Skeletal muscle tissue (tissue), 4 donors: ENCODE measurements around the gene CDK18. TPM values are rescaled to one million over a fixed set of nuclear protein-coding genes. Genes with fewer than 3 reads are reported as not detected.

Experiments used
- H3K27ac ChIP-seq: one replicate; pipeline ENCODE4 v1.7.0; 2013; ENCODE audit warnings: mild to moderate bottlenecking, low read depth, low read length, inconsistent platforms
- H3K27me3 ChIP-seq, 3 donors: one replicate each; pipeline ENCODE4 v1.7.0; 2013; ENCODE audit warnings: low read length in 3 of 3; ENCODE audit not compliant: control insufficient read depth in 3 of 3, insufficient read depth in 3 of 3
- H3K36me3 ChIP-seq, 3 donors: one replicate each; pipeline ENCODE4 v1.7.0; 2013; ENCODE audit warnings: low read length in 3 of 3; ENCODE audit not compliant: control insufficient read depth in 3 of 3, insufficient read depth in 3 of 3
- H3K4me1 ChIP-seq, 3 donors: one replicate each; pipeline ENCODE4 v1.7.0; 2013; ENCODE audit warnings: low read length in 3 of 3, mild to moderate bottlenecking in 3 of 3; ENCODE audit not compliant: control insufficient read depth in 3 of 3, insufficient read depth in 3 of 3
- H3K4me3 ChIP-seq, 3 donors: one replicate each; pipeline ENCODE4 v1.7.0; 2013; ENCODE audit warnings: low read length in 3 of 3
- H3K9ac ChIP-seq, 3 donors: one replicate each; pipeline ENCODE4 v1.7.0; 2013; ENCODE audit warnings: low read length in 3 of 3, mild to moderate bottlenecking in 3 of 3, moderate library complexity in 2 of 3, low read depth in 1 of 3
- H3K9me3 ChIP-seq, 3 donors: one replicate each; pipeline ENCODE4 v1.7.0; 2013; ENCODE audit warnings: low read length in 3 of 3; ENCODE audit not compliant: control insufficient read depth in 3 of 3
- total RNA-seq: library from RNA; depleted of rRNA; stranded (reverse); fragments of >200 nt; gene quantifications from one replicate; pipeline ENCODE4 v1.2.3, GENCODE V29; 2014
- donor health status: Osteomylitis.

The CDK18 gene
- total RNA-seq, 1 donor from 2014 or later, result 3.7 TPM

DNA sequence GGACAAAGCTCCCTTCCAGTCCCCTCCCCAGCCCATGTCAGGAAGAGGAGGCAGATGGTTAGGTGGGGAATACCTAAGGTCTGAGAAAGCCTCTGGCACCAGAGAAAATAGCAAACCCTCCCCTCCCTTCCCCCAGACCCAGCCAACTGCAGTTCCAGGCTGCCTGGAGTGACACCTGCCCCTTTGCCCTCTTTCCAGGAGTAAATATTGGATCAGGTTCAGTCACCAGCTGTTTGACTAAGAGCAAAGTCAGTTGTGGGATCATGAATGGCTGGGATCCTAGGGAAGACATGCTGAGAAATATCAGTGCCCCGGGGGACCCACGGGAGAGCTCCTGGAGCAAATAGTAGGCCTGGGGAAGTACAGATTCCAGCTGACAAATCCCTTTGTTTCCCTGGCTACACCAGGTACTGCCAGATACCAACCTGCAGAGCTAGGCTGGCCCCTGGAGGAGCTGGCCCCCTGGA, 12.2 kb upstream of the CDK18 start:
- Histone ChIP-seq H3K27me3 (peaks cover 0 to 39% (median 6%) of the 10 kb centered on the region in 3 donors), H3K36me3 (no peaks in the 10 kb centered on the region), H3K27ac (no peak overlapping the region), H3K9me3 (no peaks in the 10 kb centered on the region), H3K4me1 (peaks cover 18 to 23% (median 20%) of the 10 kb centered on the region in 3 donors), H3K4me3 (no peak overlapping the region), H3K9ac (no peak overlapping the region)

- H3K9ac ChIP-seq, result no peak overlapping the region
- no peak overlapping the region for H3K27ac ChIP-seq
- no peak overlapping the region for H3K4me3 ChIP-seq
- no peaks in the 10 kb centered on the region for H3K9me3 ChIP-seq
- H3K4me1 ChIP-seq, result peaks cover 18 to 23% (median 20%) of the 10 kb centered on the region in 3 donors
- H3K27me3 ChIP-seq, result peaks cover 0 to 38% (median 6%) of the 10 kb centered on the region in 3 donors
- no peaks in the 10 kb centered on the region for H3K36me3 ChIP-seq
These were observed 11.7 kb upstream of the CDK18 start for GRCh38 chr1:205492774-205493173.

DNA sequence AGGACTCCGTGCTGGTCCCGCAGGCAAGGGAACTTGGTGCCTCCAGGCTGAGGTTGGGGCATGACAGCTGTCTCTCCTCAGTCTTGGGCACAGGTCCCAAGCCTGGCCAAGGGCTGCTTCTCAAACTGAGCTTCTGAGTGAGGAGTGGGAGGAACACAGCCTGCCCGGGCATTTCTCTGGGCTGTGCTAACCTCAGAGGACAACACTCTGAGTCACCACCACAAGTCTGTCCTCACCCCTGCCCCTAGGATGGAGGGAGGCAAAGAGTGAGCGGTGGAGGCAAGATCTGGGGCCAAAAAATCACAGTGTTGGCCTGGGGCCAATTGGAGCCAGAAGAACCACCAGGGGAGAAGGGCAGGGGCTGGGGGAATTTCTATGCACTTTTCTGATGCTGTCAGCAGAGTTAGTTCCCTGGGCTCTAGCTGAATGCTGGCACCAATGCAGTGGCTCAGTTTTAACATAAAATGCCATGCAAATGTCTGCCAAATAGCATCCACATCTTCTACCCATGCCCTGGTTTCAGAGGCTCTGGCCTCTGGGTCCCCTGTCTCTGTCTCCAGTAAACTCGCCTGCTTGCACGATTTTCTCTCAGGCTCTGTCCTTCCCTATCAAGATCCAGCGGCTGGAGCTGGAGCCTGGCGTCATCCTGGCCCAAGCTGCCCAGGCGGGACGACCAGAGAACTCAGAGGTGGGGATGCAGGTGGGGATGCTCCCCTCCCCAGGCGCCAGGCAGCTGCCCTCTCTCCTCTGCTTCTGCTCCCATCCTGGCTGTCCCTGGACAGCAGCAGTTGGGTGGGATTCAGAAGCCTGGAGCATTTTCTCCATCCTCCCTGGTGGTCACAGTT, 11.0 kb upstream of the CDK18 start:
- H3K9ac ChIP-seq, result no peak overlapping the region
- H3K4me1 ChIP-seq, result peaks cover 18 to 23% (median 20%) of the 10 kb centered on the region in 3 donors
- peaks cover 0 to 32% (median 6%) of the 10 kb centered on the region in 3 donors for H3K27me3 ChIP-seq
- no peaks in the 10 kb centered on the region for H3K9me3 ChIP-seq
- H3K27ac ChIP-seq, result no peak overlapping the region
- no peaks in the 10 kb centered on the region for H3K36me3 ChIP-seq
- H3K4me3 ChIP-seq, result no peak overlapping the region

DNA sequence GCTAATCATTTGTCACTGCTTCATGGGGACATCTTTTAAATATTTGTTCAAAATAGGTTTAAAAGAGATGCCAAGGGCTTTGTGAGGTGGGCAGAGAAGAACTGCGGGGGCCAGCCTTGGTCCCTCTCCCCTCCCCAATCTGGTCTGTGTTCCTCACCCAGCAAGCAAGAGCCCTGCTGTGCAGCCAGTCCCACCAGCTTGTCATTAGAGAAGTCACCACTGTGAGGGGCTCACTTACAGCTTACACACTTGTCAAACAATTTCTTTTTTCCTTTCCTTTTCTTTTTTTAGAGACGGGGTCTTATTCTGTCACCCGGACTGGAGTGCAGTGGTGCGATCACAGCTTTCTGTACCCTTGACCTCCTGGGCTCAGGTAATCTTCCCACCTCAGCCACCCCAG, 10.4 kb upstream of the CDK18 start:
- Histone ChIP-seq H3K4me1 (peaks cover 18 to 23% (median 20%) of the 10 kb centered on the region in 3 donors), H3K4me3 (no peak overlapping the region), H3K9me3 (no peaks in the 10 kb centered on the region), H3K9ac (no peak overlapping the region), H3K36me3 (no peaks in the 10 kb centered on the region), H3K27me3 (peaks cover 0 to 32% (median 4%) of the 10 kb centered on the region in 3 donors), H3K27ac (no peak overlapping the region)

DNA sequence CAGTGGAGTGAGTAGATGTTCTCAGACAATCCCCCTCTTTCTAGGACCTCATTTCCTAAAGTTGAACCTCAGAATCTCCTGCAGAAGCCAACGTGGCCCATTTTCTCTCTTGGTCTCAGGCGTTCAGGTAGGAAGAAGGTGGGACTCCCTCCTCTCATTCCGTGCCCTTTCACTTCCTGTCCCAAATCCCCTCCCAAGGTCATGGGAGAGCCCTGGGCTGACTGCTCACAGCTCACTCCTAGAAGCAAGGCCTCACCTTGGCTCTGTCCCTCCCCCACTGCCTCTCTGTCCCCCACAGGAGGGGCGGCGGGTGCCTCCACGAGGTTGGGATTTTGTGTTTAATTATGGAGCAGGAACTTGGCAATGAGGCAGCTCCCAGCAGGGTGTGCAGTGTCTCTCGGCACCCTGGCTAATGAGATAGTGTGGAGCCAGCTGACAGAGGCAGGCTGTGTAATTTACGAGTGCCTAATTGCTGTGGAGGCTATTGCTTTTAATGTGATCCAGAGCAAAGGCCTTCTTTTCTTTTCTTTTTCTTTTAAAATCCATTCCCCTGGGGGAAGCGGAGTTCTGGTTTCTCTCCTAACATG, 9.1 kb upstream of the CDK18 start:
- H3K4me1 ChIP-seq, result peaks cover 18 to 23% (median 20%) of the 10 kb centered on the region in 3 donors
- no peak overlapping the region for H3K4me3 ChIP-seq
- no peak overlapping the region for H3K9ac ChIP-seq
- H3K9me3 ChIP-seq, result no peaks in the 10 kb centered on the region
- H3K27me3 ChIP-seq, result peaks cover 0 to 32% (median 0%) of the 10 kb centered on the region in 3 donors
- H3K36me3 ChIP-seq, result no peaks in the 10 kb centered on the region
- no peak overlapping the region for H3K27ac ChIP-seq

DNA sequence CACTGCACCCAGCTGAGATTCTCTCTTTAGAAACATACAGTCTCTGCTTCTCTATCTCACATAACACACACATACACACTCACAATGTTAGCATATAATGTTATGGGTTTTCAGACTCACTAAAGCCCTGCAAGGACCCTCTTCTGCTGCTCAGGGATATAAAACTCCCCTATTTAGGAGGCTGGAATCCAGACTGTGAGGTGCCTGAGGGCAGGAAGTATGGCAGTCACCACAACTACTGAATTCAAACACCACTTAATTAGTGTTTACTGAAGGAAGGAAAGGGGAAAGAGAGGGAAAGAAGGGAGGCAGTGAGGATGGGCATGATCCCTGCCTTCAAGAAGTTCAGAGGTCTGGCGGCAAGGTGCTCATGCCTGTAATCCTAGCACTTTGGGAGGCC, 7.8 kb upstream of the CDK18 start:
- Histone ChIP-seq H3K27me3 (peaks cover 0 to 23% (median 0%) of the 10 kb centered on the region in 3 donors), H3K9me3 (no peaks in the 10 kb centered on the region), H3K9ac (no peak overlapping the region), H3K27ac (no peak overlapping the region), H3K36me3 (no peaks in the 10 kb centered on the region), H3K4me3 (no peak overlapping the region), H3K4me1 (peaks cover 18 to 22% (median 20%) of the 10 kb centered on the region in 3 donors)

- no peaks in the 10 kb centered on the region for H3K36me3 ChIP-seq
- peaks cover 12 to 15% (median 15%) of the 10 kb centered on the region in 3 donors for H3K4me1 ChIP-seq
- no peaks in the 10 kb centered on the region for H3K9me3 ChIP-seq
- H3K27me3 ChIP-seq, result peaks cover 0 to 18% (median 0%) of the 10 kb centered on the region in 3 donors
- no peak overlapping the region for H3K4me3 ChIP-seq
- no peak overlapping the region for H3K9ac ChIP-seq
- no peak overlapping the region for H3K27ac ChIP-seq
These were observed 7.1 kb upstream of the CDK18 start for GRCh38 chr1:205497351-205497750.

DNA sequence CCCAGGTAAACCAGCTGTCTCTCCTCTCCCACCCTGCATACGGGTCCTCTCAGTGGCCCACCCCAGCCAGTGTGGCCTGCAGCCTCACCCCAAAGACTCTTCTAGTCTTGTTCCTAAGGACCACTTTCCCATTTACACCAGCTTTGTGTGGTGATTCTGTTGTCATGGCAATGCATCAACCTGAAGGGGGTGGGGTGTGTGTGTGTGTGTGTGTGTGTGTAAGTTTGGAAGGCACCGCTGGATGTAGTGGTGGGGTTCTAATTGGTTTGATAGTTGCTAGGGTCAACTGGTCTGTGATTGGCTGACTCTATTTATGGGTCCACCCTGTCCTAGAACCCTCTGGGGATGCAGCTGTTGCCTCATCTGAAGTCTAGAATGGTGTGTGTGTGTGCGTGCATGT, 4.7 kb upstream of the CDK18 start:
- Histone ChIP-seq H3K4me3 (no peak overlapping the region), H3K4me1 (peaks cover 2 to 6% (median 4%) of the 10 kb centered on the region in 3 donors), H3K27me3 (peaks cover 0 to 3% (median 2%) of the 10 kb centered on the region in 3 donors), H3K9ac (no peak overlapping the region), H3K9me3 (no peaks in the 10 kb centered on the region), H3K27ac (no peak overlapping the region), H3K36me3 (no peaks in the 10 kb centered on the region)

DNA sequence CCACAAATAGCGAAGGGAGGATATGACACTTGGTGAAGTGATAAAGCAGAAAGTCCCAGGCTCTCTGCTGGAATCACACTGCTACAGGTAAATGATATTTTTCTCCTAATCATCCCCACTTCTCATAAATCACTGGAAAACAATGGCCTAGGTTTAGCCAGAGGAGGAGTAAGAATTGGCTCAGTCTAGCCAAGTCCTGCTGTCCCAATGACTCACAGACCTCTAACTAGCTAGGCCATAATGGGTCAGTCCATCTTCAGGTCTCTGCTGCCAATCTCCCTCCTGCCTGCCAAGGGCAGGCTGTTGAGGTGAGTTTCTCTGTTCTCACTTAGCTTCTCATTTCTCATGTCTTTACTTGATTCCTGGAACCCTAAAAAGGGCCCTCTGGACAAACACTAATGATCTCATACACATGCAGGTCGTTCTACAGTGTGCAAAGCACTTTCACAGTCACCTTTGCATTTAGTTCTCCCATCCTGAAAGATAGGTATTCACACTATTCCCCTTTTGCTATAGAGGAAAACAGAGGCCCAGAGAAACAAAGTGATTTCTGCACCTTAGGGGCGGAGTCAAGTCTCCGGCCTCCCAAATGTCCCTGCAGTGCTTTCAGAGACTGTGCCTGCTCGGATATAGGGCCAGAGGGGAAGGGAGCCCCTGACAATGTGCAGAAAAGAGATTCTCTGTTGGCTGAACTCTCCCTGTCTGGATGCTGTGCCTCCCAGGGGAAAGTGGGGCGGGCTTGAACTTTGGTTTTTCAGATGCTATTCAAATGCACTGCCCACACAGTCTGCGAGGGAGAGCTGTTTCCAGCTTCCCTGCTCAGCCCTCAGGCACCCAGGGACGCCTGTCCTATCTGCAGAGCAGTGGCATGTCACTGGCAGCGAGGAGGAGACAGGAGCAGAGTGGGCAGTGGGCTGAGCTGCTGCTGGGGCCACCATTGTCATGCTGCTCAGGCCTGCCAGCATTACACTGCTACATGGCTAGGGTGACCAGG, 3.9 kb upstream of the CDK18 start:
- Histone ChIP-seq H3K27me3 (peaks cover 0 to 10% (median 6%) of the 10 kb centered on the region in 3 donors), H3K4me3 (no peak overlapping the region), H3K36me3 (no peaks in the 10 kb centered on the region), H3K27ac (no peak overlapping the region), H3K9me3 (no peaks in the 10 kb centered on the region), H3K9ac (no peak overlapping the region), H3K4me1 (peaks cover 6 to 14% (median 11%) of the 10 kb centered on the region in 3 donors)
